AG09309 (cell line): Measurements from ENCODE around the gene EBF4.

Experiments used
- DNase-seq: peaks from one replicate; pipeline ENCODE4 v3.0.0-alpha.2; 2010; ENCODE audit warnings: low read depth
- H3K4me3 ChIP-seq: 2 replicates; pipeline ENCODE4 v1.5.1; 2011; ENCODE audit warnings: mild to moderate bottlenecking, low read depth, low read length, moderate library complexity; ENCODE audit not compliant: control insufficient read depth
- TF ChIP-seq, protein P1 (sequence below): IDR thresholded peaks from 2 replicates; pipeline ENCODE4 v1.5.1; 2011; ENCODE audit warnings: mild to moderate bottlenecking, low read depth, low read length, inconsistent platforms; ENCODE audit not compliant: insufficient read depth, control insufficient read depth; ENCODE audit errors: missing control alignments

EBF4 gene

GRCh38 chr20:2741881-2742280 lies 49.3 kb downstream of the EBF4 start:
- no peak overlapping the region for H3K4me3 ChIP-seq
- TF ChIP-seq, protein P1, sequence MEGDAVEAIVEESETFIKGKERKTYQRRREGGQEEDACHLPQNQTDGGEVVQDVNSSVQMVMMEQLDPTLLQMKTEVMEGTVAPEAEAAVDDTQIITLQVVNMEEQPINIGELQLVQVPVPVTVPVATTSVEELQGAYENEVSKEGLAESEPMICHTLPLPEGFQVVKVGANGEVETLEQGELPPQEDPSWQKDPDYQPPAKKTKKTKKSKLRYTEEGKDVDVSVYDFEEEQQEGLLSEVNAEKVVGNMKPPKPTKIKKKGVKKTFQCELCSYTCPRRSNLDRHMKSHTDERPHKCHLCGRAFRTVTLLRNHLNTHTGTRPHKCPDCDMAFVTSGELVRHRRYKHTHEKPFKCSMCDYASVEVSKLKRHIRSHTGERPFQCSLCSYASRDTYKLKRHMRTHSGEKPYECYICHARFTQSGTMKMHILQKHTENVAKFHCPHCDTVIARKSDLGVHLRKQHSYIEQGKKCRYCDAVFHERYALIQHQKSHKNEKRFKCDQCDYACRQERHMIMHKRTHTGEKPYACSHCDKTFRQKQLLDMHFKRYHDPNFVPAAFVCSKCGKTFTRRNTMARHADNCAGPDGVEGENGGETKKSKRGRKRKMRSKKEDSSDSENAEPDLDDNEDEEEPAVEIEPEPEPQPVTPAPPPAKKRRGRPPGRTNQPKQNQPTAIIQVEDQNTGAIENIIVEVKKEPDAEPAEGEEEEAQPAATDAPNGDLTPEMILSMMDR = no peak
- no peak for DNase-seq

DNA sequence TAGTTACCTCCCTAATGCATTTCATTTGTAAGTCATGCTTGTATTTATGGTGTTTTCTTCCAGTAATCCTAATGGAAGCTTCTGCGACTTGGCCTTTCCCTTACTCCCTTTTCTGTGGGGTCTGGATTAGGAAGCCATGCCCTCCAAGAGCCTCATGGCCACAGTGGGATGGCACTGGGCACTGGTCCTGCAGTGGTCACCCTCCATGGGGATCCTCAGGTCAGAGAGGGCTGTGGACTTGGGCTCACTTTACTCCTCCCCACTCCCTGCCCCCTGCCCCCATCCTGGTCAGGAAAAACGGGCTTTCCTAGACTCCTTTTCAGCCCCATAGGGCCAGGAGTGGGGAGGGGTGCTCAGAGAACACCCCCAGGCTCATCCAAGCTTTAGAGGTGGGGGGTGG lies 49.9 kb downstream of the EBF4 start:
- no peak overlapping the region for H3K4me3 ChIP-seq
- TF ChIP-seq, protein P1 = no peak
- no peak for DNase-seq

GRCh38 chr20:2742934-2743559 lies 50.5 kb downstream of the EBF4 start:
- no peak overlapping the region for H3K4me3 ChIP-seq
- DNase-seq = no peak
- TF ChIP-seq, protein P1 = peak; percentile 94

GRCh38 chr20:2745060-2745910 lies 52.7 kb downstream of the EBF4 start:
- TF ChIP-seq, protein P1 = no peak
- DNase-seq = no peak
- H3K4me3 ChIP-seq = no peak overlapping the region

DNA sequence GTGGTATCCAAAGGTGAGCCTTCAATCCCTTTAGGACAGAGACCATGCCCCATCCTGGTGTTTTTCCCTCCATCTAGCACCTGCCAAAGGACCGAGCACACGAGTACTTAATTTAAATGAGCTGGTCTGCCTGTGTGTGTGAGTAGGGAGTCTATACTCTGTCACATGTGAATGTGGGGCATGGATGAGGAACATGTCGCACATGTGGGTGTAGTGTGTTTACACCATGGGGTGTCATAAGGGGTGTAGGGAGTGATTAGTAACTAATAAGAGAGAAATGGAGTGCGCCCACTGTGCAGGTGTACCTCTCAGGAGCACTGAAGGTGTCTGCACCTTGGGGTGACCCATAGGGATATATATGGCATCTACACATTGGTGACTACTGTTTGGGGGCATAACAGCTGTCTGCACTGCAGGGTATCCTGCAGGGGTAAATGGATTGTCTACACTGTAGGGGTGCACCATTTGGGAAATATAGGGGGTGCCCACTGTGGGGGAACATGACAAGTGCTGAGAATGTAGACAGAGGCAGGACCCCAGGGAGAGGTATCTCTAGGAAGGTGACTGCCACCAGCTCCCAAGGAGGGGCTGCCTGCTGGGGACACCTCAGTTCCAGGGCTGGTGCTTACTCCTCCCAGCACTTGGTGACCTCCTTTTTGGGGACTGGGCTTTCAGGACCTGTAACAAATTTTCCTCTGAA lies 53.5 kb downstream of the EBF4 start:
- TF ChIP-seq, protein P1 = no peak
- H3K4me3 ChIP-seq = no peak overlapping the region
- no peak for DNase-seq

DNA sequence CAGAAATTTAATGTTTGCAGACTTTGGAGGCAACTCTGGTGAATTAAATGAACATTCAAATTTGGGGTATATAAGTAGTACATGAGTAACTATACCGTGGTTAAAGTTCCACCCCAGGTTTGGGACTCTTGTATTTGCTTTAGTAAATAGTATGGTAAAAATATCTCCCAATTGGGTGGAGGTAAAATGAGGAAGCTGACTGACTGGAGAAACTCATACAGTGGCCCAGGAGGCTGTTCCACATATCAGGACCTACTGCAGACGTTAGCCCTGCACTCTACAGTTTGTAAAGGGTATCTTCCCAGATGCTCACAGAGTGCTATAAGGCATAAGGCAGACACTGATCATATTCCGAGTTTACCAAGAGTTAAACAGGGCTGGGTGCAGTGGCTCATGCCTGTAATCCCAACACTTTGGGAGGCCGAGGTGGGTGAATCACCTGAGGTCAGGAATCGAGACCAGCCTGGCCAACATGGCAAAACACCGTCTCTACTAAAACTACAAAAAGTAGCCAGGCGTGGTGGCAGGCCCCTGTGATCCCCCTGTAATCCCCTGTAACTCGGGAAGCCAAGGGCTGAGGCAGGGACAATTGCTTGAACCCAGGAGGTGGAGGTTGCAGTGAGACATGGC lies 54.2 kb downstream of the EBF4 start:
- TF ChIP-seq, protein P1 = no peak
- no peak for DNase-seq
- no peak overlapping the region for H3K4me3 ChIP-seq
